Esophagus muscularis mucosa (tissue), 4 donors: ENCODE measurements around the gene TMEM234. TPM values are rescaled to one million over a fixed set of nuclear protein-coding genes. Genes with fewer than 3 reads are reported as not detected.

Source experiments
- DNase-seq: peaks from one replicate; pipeline ENCODE4 v3.0.0-alpha.2; 2017; ENCODE audit errors: extremely low spot score
- H3K27ac ChIP-seq, 4 donors: fragments of 200-600 bp; sonication (generic); replicated peaks in 1 of 4; 1 replicate in 3 of 4; 2 replicates in 1 of 4; pipeline ENCODE4 v1.5.1; 2016 to 2019; ENCODE audit warnings: mild to moderate bottlenecking in 1 of 4
- H3K27me3 ChIP-seq, 4 donors: fragments of 200-600 bp; sonication (generic); one replicate each; pipeline versions ENCODE4 v1.5.1 to v1.6.0; 2016 to 2019
- H3K36me3 ChIP-seq, 4 donors: fragments of 200-600 bp; sonication (generic); one replicate each; pipeline ENCODE4 v1.5.1; 2016 to 2019
- H3K4me1 ChIP-seq, 4 donors: fragments of 200-600 bp; sonication (generic); one replicate each; pipeline ENCODE4 v1.5.1; 2016 to 2019
- H3K4me3 ChIP-seq, 4 donors: fragments of 200-600 bp; sonication (generic); 1 replicate in 2 of 4; 2 replicates in 2 of 4; pipeline ENCODE4 v1.5.1; 2016 to 2019; ENCODE audit warnings: mild to moderate bottlenecking in 4 of 4, moderate library complexity in 1 of 4
- H3K9me3 ChIP-seq, 4 donors: fragments of 200-600 bp; sonication (generic); 1 replicate in 3 of 4; 2 replicates in 1 of 4; pipeline ENCODE4 v1.5.1; 2016 to 2019
- CTCF ChIP-seq, 3 experiments: fragments of 200-600 bp in 2 of 3; fragments of 450-650 bp in 1 of 3; sonication (generic) in 2 of 3; IDR thresholded peaks; one replicate each; pipeline ENCODE4 v1.5.1; 2017 to 2019; ENCODE audit warnings: antibody characterized with exemption in 3 of 3, mild to moderate bottlenecking in 2 of 3, moderate library complexity in 1 of 3
- EP300 ChIP-seq: sonication (generic); formaldehyde crosslinking; IDR thresholded peaks from one replicate; pipeline ENCODE4 v1.6.1; 2017; ENCODE audit warnings: antibody characterized with exemption
- POLR2A ChIP-seq: fragments of 450-650 bp; IDR thresholded peaks from one replicate; pipeline ENCODE4 v1.6.1; 2017; ENCODE audit warnings: antibody characterized with exemption, moderate library complexity, mild to moderate bottlenecking, low read depth
- POLR2AphosphoS5 ChIP-seq, 2 donors: sonication (generic); formaldehyde crosslinking; IDR thresholded peaks; one replicate each; pipeline ENCODE4 v1.6.1; 2017; ENCODE audit warnings: antibody characterized with exemption in 2 of 2
- WGBS: methylation state at CpG from one replicate; pipeline ENCODE4 v1.1.5; 2018; 5-methylcytosine and 5-hydroxymethylcytosine counted together
- intact Hi-C: fragments of 100-400 bp; cut with DNase I; formaldehyde crosslinking; loops from one replicate; pipeline ENCODE4 v1.15.1; 2023
- small RNA-seq, 3 donors: library from RNA; depleted of rRNA; stranded (forward); fragments of <200 nt; gene quantifications; one replicate each; pipeline ENCODE3, GENCODE V24; 2016
- total RNA-seq, 4 donors: library from RNA; depleted of rRNA; stranded (reverse); fragments of >200 nt; gene quantifications; one replicate each; pipeline versions ENCODE4 v1.1.0 to v1.2.1, GENCODE V29; 2016

The TMEM234 gene
- total RNA-seq, 4 donors from 2014 or later = 6.6 to 10.0 (median 8.2) TPM

GRCh38 chr1:32172621-32173245, 49.4 kb downstream of the TMEM234 start:
- intact Hi-C loops = no loop called here
- no peaks in the 10 kb centered on the region for H3K9me3 ChIP-seq
- H3K36me3 ChIP-seq = peaks cover 38 to 70% (median 60%) of the 10 kb centered on the region in 4 donors
- H3K4me1 ChIP-seq = no peaks in the 10 kb centered on the region
- H3K27me3 ChIP-seq = no peaks in the 10 kb centered on the region
- 91% methylated on average over 1 of the region's 1 CpG for WGBS
- no peak overlapping the region for H3K27ac ChIP-seq
- H3K4me3 ChIP-seq = no peak overlapping the region
- TF ChIP-seq CTCF (IDR thresholded peaks at IDR 0.05) (no peak), POLR2A (no peak), POLR2AphosphoS5 (IDR thresholded peaks at IDR 0.05) (no peak)
- no peak for DNase-seq

- WGBS = 81% methylated on average over 4 of the region's 4 CpGs
- H3K27ac ChIP-seq = no peak overlapping the region
- H3K4me1 ChIP-seq = no peaks in the 10 kb centered on the region
- intact Hi-C loops = no loop called here
- H3K9me3 ChIP-seq = no peaks in the 10 kb centered on the region
- no peaks in the 10 kb centered on the region for H3K27me3 ChIP-seq
- no peak for DNase-seq
- no peak overlapping the region for H3K4me3 ChIP-seq
- no peak for TF ChIP-seq POLR2A
- no peak for TF ChIP-seq EP300
- peaks cover 55 to 86% (median 77%) of the 10 kb centered on the region in 4 donors for H3K36me3 ChIP-seq
Measured at GRCh38 chr1:32170991-32171390, 51.2 kb downstream of the TMEM234 start.

Small RNAs within 50 kb of the gene (small RNA-seq; reads per million reads assigned to genes)
- 0 reads per million in 3 donors for gene RF00017

Other genes with a start within 250 kb of the TMEM234 start
- 10 to 100 TPM; 71.8 to 90.5 (median 79.7) TPM for gene KHDRBS1, start 208.5 kb downstream of the TMEM234 start, total RNA-seq
- gene TMEM39B, start 149.4 kb downstream of the TMEM234 start, total RNA-seq = 1 to 10 TPM; 2.9 to 6.1 (median 4.8) TPM
- gene KPNA6, start 114.3 kb downstream of the TMEM234 start, total RNA-seq = 10 to 100 TPM; 47.8 to 71.3 (median 55.4) TPM
- 10 to 100 TPM; 43.6 to 88.4 (median 70.4) TPM for gene TXLNA, start 42.7 kb downstream of the TMEM234 start, total RNA-seq
- gene CCDC28B, start 21.8 kb downstream of the TMEM234 start, total RNA-seq = 1 to 10 TPM; 5.0 to 7.8 (median 6.5) TPM
- 1 to 10 TPM in 3 of 4 donors, under 1 TPM in 1; 0.66 to 2.1 (median 1.1) TPM for gene IQCC, start 16.7 kb downstream of the TMEM234 start, total RNA-seq
- not detected for gene DCDC2B, start 13.3 kb downstream of the TMEM234 start, total RNA-seq
- gene EIF3I, start 54 bp upstream of the TMEM234 start, total RNA-seq = 100 to 1,000 TPM; 141 to 214 (median 167) TPM
- gene FAM167B, start 24.9 kb upstream of the TMEM234 start, total RNA-seq = 1 to 10 TPM in 3 of 4 donors, under 1 TPM in 1; 0.83 to 6.7 (median 4.7) TPM
- 1 to 10 TPM in 2 of 4 donors, under 1 TPM in 2; 0.42 to 2.8 (median 1.1) TPM for gene LCK, start 28.9 kb upstream of the TMEM234 start, total RNA-seq
- 10 to 100 TPM; 42.8 to 70.4 (median 51.4) TPM for gene HDAC1, start 69.7 kb upstream of the TMEM234 start, total RNA-seq
- gene MARCKSL1, start 113.9 kb upstream of the TMEM234 start, total RNA-seq = 10 to 100 TPM in 2 of 4 donors, 1 to 10 TPM in 2; 4.2 to 10.9 (median 9.2) TPM
- gene FAM229A, start 140.1 kb upstream of the TMEM234 start, total RNA-seq = 1 to 10 TPM; 1.3 to 8.7 (median 4.9) TPM
- gene TSSK3, start 140.2 kb upstream of the TMEM234 start, total RNA-seq = 1 to 10 TPM in 1 of 4 donors, under 1 TPM in 1, not detected in 2; 0.86 to 3.7 TPM
- 10 to 100 TPM; 57.3 to 67.9 (median 63.4) TPM for gene BSDC1, start 172.1 kb upstream of the TMEM234 start, total RNA-seq
- gene ZBTB8B, start 242.7 kb upstream of the TMEM234 start, total RNA-seq = under 1 TPM; under 0.01 to 0.06 (median 0.03) TPM